B cell (primary cell): ENCODE measurements around the gene UCN2.

Experiments used
- CTCF ChIP-seq: fragments of 200-600 bp; IDR thresholded peaks from one replicate; pipeline ENCODE4 v1.8.0; 2022; ENCODE audit warnings: antibody characterized with exemption, mild to moderate bottlenecking
- EZH2 ChIP-seq: IDR thresholded peaks from 2 replicates; pipeline ENCODE4 v1.6.1; 2012; ENCODE audit warnings: borderline replicate concordance, low read depth, mild to moderate bottlenecking, moderate library complexity, low read length; ENCODE audit not compliant: insufficient read depth, poor library complexity, severe bottlenecking

GRCh38 chr3:48612309-48612708 is 48.7 kb upstream of the UCN2 start:
- no peak for TF ChIP-seq CTCF
- no peak for TF ChIP-seq EZH2
